GM19035 (cell line): ENCODE data around the gene PIP5KL1.

Experiments
- ATAC-seq: cut with Tn5 transposase; IDR thresholded peaks from one replicate; pipeline ENCODE4 v1.9.1; 2021; ENCODE audit not compliant: unreplicated experiment

The PIP5KL1 gene, protein sequence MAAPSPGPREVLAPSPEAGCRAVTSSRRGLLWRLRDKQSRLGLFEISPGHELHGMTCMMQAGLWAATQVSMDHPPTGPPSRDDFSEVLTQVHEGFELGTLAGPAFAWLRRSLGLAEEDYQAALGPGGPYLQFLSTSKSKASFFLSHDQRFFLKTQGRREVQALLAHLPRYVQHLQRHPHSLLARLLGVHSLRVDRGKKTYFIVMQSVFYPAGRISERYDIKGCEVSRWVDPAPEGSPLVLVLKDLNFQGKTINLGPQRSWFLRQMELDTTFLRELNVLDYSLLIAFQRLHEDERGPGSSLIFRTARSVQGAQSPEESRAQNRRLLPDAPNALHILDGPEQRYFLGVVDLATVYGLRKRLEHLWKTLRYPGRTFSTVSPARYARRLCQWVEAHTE

DNA sequence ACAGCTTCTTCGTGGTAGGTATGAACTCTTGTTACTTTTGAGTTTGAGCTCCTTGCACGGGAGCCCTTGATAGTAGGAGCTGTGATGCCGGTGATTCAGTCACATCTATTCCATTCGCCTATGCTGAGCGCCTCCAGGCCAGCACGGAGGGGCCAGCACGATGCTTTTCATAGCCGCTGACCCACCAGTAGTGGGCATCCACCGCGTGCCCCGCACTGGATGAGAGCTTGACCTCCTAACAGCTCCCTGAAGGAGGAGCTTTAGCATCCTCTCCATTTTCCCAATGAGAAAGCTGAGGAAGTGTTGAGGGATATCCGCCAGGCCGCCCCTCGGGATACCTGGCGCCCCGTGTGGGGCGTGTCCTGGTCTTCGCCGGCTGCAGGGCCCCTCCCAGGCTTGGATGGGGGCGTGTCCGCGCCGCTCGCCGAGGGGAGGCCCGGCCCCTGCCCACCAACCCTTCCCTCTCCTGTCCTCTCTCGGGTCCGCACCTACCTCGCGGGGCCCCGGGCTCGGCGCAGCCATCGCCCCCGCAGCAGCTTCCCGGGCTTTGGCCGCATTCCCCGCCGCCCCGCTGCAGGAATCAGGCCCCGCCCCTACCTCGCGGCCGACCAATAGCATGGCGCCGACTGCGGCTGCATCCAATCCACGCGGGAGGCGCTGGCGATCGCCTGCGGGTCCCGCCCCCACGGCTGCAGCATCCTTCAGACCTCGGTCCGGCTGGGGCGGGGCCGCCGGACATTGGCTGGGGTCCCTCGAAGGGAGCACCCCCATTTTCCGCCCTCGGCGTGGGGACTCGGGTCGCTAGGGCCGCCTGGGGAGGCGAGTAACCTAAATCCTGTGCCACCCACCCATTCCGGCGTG lies at the start of gene PIP5KL1:
PIP5KL1 (minus strand) TSS at position 547 of the 861 bp plus-strand sequence; CDS start at position 522, 25 bp downstream.
- peak; percentile 84 for ATAC-seq

DNA sequence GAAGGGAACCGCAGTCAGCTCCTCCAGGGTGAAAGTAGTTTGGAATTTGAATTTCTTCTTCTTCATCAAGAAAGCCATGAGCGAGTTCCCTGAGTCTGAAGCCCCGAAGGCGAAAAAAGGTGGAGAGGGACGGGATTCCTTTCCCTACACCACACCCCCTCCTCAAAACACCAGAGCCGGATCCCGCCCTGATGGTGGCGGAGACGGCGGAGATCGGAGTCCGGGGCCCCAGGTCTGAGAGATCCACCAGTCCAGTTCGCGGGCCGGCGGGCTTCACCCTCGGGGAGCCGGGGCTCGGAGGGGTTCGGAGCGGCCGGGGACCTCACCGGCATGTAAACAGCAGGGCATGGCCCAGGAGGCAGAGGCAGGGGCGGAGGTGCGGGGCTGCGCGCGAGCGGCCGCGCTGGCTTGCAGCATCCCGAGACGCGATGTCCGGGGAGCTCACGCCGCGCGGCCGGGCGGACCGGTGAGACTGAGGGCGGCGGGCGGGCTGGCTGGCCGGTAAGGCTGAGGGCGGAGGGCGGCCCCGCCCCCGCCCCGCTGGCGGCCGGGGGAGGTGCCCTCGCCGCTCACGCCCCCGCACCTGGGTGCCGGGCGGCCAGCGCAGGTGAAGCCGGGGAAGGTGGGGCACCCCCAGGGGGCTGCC lies 49.6 kb upstream of the PIP5KL1 start:
- peak; percentile 39 for ATAC-seq

DNA sequence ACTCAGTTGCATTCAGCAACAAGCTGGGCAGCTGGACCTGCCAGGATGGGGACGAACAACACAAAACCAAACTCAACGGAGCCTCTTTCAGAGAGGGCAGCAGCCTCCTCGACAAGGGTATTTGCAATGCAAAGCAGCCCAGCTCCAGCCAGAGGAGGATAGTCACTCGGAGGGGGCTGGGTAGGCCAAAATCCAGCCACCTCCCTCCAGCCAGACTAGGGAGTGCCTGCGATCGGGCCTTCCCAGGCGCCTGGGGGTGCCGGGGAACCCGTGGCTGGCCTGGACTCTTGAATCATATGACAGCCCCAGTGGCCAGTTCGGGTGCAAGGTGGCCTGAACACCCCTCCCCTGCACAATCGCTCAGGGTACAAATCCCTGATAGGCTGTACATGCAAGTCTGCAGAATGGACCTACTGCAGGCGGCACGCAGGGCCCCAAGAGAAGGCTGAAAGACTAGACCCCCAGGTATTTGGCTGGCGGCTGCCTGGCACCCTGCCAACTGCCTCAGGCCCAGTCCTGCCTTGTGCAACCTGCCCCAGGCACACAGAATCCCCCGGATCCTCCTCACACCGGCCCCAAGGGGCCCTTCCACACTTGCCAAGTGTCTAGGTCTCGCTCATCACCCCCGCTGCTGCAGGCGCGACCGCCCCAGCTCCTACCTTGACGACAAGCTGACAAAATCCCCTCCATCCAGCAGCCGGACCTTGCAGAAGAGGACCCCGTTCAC lies 48.9 kb upstream of the PIP5KL1 start:
- no peak for ATAC-seq

DNA sequence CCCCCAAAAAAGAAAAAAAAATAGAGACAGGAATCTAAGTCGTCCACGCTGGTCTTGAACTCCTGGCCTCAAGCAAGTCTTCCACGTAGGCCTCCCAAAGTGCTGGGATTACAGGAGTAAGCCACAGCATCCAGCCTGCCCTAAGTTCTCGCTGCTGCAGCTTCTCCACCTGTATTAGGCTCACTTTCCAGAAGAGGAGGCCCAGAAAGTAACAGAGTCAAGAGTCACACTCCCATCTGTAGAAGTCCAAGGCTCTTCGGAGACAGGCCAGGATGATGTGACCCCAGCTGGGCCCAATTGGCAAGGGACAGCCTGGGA lies 48.4 kb upstream of the PIP5KL1 start:
- no peak for ATAC-seq

DNA sequence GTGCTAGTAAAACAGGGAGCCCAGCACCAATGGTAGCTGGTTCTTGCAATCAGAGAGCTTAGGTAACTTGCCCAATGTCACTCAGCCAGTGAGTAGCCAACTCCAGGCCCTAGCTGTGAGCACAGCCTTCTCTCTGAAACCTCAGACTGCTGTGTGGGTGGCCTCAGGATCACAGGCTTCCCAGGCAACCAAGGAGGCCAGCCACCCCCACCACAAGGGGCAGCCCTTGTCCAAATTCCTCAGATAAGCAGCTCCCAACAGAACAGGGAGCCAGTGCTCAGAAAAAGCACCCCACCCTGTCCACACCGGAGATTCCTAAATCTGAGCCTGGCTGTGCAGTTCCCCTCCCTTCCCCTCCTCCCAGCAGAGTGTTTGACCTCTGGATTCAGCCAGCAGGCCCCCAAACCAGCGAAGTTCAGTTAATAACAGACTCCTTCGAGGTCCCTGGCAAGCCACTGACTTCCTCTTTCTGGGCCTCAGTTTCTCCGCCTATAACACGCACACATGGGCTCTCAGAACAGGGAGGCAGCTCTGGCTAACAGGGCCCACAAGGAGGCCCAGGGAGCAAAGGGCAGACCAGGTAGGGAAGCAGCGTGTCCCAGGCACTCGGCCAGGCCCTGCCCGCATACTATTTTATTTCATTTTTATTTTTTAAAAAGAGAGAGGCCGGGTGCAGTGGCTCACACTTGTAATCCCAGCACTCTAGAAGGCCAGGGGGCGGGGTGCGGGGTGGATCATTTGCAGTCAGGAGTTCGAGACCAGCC lies 47.5 kb upstream of the PIP5KL1 start:
- ATAC-seq = no peak

DNA sequence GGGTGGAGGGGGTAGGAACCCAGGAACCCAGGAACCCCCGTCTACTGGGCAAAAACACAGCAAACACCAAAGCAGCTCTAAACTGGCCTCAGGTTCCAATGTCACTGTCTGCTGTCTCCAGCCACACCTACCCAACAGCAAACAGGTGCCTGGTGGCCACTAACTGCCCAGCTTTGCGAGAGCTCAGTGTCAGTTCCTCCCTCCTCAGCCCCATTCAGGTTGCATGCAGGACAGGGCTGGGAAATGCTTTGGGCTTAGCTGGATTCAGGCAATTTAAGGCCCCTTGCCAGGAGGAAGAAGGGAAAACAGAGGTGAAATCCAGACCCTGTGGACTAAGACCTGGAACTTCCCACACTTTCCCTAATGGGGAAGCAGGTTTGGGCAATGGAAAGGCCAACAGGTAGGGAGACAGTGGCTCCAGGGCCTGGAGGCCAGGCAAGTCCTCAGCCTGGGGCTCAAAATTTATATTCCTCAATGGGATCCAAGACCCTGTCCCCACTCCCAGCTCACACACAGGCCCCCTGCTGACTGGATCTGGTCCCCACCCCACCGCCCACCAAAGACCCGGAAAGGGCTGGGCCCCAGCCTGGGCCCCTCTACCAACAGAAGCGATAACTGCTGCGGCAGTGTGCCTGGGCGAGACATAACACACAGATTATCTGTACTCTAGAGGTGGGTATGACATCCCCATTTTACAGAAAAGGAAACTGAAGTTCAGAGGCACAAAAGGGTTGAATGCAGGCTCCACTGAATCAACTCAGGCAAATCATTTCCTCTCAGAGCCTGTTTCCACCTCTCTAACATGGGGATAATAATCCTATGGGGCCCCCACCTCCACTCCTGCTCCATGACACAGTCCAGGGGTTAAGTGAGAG lies 46.7 kb upstream of the PIP5KL1 start:
- ATAC-seq = no peak

DNA sequence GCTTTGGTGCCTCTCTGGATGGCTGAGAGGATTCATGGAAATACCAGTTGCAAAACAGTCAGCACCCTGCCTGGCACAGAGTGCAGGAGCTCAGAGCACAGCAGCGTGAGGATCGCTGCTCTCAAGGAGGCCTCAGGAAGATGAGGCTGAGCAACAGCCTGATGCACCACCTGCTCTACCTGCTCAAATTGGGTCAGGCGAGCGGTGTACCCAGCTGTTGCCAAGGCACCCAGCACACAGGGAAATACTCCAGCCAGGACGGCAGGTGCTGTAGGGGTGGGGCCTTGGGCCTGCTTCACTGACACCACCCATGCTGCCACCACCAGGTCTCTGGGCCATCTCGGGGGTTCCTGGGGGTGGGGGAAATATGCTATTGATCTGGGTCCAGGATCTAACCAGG lies 45.9 kb upstream of the PIP5KL1 start:
- no peak for ATAC-seq

DNA sequence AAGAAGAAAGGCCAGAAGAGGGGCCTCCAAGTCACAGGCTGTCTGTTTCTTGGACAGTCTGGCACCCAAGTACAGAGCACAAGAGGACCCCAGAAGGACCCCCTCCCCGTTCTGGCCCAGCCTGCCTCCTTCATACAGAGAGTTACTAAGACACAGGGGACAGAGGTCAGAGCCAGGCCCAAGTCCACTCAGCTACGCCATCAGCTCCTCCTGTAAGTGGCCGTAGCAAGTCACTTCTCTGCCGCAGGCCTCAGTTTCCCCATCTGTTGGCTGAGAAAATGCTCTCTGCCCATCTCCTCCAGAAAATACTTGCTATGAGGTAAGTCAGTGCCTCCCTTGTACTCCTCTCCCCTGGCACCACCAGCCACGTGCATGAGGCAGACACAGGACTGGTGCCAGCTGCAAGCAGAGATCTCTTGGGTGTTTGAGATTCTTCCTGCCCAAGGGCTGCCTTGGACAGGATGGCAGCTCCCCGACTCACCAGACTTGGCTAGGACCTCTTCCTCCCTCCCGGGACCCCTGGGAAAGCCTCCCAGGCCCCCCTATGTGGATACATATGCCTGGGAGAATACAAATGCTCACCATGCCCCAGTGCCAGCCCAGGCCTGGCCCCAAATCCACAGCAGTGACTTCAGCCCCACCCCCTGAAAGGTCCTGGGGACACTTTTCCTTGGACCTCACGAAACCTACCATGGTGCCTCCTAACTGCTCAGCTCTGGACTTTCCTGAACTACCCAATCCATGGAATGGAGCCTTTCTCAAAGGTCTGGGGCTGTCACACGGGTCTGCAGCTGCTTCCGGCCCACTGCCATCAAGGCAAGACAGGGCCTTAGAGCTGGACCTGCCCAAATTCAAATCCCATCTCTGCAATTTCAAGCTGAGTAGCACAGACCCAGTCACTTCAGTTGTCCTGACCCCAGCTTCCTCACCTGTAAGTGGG lies 45.1 kb upstream of the PIP5KL1 start:
- no peak for ATAC-seq

DNA sequence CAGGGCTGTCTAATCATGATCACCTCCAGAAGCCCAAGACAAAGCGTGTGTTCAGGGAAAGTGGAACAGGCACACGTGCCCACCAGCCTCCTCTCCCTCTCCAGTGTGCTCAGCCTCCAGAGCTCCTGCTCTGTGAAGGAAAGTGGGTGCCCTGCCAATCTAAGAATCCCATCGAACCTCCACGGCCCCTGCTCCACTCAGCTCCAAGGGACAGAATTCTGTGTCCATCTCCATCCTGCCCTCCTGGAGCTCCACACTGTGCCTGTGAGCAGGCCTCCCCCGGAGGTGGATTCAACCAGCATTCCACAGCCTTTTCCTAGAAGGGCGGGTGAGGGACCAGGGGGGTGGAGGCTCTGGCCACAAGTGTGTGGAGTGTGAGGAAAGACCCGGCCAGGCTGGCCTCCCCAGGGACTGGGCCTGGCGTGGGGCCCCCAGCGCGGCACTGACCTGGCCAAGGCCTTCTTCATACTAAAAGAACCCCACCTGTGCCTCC lies 44.2 kb upstream of the PIP5KL1 start:
- no peak for ATAC-seq

DNA sequence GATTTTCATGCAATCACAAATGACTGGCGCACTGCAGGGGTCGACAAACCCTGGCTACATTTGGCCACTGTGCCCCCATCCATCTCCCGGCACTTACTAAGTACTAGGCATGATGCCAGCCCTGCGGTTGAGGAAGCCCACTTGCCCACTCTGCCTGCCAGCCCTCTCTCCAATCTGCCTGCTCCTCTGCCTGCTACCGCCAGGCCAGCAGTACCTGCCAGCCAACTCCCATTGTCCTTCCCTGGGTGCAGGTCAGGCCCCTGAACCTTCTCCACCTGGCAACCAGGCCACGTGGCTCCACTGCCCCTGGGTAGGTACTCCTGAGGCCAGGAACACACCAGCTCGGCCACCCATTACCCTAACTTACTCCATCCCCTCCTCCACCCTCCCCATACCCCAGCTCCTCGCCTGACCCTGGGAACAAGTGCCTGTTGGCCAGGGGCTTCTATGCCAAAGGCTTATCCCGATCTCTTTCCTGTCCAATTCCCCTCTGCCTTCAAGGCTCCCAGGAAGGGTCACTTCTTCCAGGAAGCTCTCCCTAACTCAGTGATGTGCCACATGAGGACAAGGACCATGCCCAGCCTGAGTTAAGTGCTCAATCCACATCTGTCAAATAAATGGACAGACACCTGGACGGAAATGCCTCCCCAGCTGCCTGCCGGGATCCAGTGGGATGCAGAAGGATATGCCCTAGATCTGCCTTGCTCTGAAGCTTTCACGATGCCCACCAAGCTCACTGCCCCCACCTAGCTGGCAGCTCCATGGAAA lies 43.6 kb upstream of the PIP5KL1 start:
- ATAC-seq = no peak

DNA sequence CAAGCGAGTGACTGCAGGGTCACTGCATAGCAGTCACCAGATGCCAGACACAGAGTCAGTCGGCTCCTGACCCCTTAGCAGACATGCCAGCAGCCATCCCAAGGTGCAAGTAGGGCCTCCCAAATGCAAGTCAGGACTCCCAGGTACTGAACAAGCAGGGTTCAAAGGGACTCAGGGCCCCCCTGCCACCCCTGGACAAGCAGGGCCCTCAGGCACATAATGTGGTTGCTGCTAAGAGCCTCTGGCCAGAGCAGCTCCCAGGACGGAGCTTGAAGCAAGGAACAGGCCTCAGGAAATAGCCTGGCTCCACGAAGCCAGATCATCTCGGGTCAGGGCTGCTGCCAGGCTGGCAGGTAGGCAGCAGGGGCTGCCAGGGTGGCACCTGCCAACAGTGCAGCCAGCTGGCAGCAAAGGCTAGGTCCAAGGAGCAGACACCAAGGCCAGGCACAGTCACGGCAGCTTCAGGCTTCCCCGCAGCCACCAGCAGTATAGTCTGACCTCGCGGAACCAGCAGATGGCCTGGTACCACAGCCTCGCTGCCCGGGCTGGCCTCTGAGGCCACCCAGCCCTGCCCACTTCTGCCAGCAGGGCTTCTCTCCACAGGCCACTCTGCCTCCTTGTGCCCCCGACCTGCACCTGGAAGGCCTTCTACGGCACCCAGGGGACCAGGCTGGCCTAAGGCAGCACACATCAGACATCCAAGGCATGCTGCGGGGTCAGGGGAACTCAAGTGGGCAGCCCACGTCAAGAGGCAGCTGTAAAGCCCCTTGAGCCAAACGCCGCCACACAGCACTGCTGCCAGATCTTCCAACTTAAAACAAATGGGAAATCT lies 42.8 kb upstream of the PIP5KL1 start:
- ATAC-seq = no peak

DNA sequence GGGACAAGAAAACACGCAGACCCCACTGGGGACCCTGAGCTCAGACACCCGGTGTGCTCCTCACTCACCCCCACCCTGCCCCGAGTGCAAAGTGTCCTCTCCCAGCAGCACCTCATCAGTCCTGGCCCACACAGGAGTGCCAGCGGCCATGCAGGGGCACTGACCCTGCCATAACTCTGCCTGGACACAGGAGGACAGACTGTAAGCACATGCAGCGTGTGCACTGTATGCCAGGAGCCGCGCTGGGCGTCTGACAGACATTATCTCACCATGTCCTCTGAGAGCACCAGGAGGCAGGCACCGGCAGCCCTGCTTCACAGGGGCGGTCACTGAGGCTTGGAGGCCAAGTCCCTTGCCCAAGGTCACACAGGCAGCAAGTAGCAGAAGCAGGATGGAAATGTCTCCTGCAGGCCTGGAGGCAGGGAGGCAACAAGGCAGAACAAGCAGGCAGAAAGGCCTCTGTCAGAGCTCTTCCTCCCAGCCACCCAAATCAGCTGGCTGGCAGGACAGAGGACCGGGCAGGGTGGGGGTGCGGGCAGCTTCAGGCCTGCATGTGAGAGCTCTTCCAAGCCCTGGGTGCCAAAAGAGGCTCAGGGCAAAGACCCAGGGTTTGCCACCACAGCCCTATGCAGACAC lies 41.8 kb upstream of the PIP5KL1 start:
- no peak for ATAC-seq

DNA sequence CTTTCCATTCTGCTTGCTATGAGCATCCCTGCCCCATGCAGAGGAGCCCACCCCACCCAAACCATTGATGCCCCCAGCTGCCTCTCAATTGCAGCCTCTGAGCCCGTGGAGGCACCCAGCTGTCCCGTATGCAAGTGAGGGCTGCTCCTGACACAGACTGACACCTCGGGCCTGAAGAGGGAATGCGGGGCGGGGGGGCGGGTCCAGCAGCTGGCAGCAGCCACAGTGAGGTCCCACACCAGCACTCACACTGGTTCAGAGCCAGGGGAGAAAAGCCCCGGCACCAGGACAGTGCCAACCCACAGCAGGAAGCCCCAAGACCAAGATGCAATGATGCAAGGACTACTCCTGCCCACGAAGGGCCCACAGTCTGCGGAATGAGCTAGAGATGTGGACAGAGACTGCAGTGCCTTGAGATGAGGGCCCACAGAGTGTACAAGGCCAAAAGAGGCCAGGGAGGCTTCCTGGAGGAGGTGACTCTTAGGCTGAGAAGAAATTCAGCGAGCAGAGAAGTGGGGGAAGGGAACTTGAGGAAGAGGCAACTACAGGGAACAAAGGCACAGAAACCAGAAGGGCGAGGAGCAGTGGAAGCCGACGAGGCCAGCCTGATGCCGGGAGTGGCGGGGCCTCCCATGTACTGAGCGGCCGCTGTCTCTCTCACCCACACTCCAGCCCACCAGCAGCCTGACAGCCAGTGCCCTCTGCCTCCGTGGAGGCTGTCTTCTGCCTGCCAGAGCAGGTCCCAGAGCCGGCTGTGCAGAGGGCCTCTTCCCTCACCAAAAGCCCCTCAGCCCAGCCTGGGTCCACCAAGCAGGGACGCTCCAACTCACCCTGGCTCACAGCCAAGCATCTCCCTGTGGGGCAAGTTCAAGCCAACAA lies 41.0 kb upstream of the PIP5KL1 start:
- ATAC-seq = no peak

DNA sequence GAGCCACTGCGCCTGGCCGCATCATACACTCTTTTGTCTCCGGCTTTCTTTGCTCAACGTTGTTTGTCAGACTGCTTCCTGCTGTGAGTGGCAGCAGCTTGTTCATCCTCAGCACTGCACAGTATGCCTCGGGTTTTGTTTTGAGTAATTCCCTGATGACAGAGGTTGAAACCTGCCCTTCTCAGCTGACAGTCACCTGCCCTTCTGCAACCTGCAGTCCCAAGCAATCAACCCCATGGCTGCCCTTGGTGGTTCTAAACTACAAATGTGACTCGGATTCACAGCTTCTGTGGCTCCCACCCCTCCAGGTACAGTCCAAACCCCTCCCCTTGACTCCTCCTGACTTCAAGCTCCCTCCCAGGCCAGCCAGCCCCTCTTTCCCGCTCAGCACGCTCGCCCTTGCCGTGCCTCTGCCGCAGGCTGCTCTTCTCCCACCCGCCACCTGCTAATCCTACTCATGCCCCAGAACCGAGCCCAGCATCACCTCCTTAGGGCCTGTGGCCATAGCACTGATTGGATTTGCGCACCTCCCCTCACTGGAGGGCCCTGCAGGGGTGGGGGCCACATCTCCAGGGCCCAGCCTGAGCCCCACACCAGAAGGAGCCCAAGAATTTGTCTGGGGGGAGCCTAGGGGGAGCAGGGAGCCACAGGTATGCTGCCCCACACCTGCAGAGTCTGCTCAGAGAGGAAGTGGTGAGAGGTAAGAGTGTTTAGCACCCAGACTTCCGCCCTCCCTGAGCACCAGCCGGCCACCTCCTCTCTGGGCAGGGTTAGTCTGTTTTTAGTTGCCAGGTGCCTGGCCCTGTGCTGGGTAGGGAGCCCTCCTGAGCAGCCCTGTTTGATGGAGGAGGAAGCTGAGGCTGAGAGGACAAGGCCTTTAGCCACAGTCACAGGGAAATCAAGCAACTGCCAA lies 40.1 kb upstream of the PIP5KL1 start:
- ATAC-seq = peak; percentile 78
